CD4-positive, CD25-positive, alpha-beta regulatory T cell (primary cell): ENCODE measurements around the gene DENND4B. TPM values are rescaled to one million over a fixed set of nuclear protein-coding genes. Genes with fewer than 3 reads are reported as not detected.

Experiments used
- ATAC-seq, 2 donors: fragments of 150-1000 bp; cut with Tn5 transposase; one replicate each; pipeline ENCODE4 v1.10.0; 2021; ENCODE audit warnings: low read depth in 2 of 2, moderate number of reproducible peaks in 2 of 2, moderate library complexity in 1 of 2
- DNase-seq, 3 donors: peaks; one replicate each; pipeline versions ENCODE4 v3.0.0 to v3.0.0-alpha.2; 2012 to 2022; ENCODE audit warnings: mixed read lengths in 1 of 3
- H3K27ac ChIP-seq: one replicate; pipeline ENCODE4 v1.7.0; 2013; ENCODE audit warnings: mild to moderate bottlenecking, low read length; ENCODE audit not compliant: insufficient read depth, poor library complexity, severe bottlenecking
- H3K27me3 ChIP-seq: one replicate; pipeline ENCODE4 v1.7.0; 2013; ENCODE audit warnings: low read length; ENCODE audit not compliant: control insufficient read depth, insufficient read depth
- H3K36me3 ChIP-seq: one replicate; pipeline ENCODE4 v1.7.0; 2013; ENCODE audit warnings: mild to moderate bottlenecking, low read length, moderate library complexity; ENCODE audit not compliant: control insufficient read depth, insufficient read depth
- H3K4me1 ChIP-seq: 2 replicates; pipeline ENCODE4 v1.7.0; 2013; ENCODE audit warnings: mild to moderate bottlenecking, low read length; ENCODE audit not compliant: insufficient read depth, control insufficient read depth, poor library complexity, severe bottlenecking
- H3K4me3 ChIP-seq: one replicate; pipeline ENCODE4 v1.7.0; 2013; ENCODE audit warnings: low read depth, mild to moderate bottlenecking, low read length, moderate library complexity
- H3K9me3 ChIP-seq, 2 experiments: 1 replicate in 1 of 2; 2 replicates in 1 of 2; pipeline ENCODE4 v1.7.0; 2013; ENCODE audit warnings: low read length in 2 of 2, mild to moderate bottlenecking in 1 of 2, moderate library complexity in 1 of 2; ENCODE audit not compliant: control insufficient read depth in 2 of 2
- H3K27ac Mint-ChIP-seq, 3 donors: one replicate each; pipeline ENCODE4 v1.8.0; 2020 to 2022; ENCODE audit warnings: mild to moderate bottlenecking in 3 of 3, mixed read lengths in 3 of 3, moderate library complexity in 2 of 3
- H3K27me3 Mint-ChIP-seq: one replicate; pipeline ENCODE4 v1.8.0; 2022; ENCODE audit warnings: mild to moderate bottlenecking, mixed read lengths
- H3K36me3 Mint-ChIP-seq: one replicate; pipeline ENCODE4 v1.8.0; 2020; ENCODE audit warnings: mixed read lengths
- H3K4me1 Mint-ChIP-seq, 4 donors: one replicate each; pipeline ENCODE4 v1.8.0; 2020 to 2022; ENCODE audit warnings: mixed read lengths in 4 of 4, mild to moderate bottlenecking in 1 of 4
- H3K4me3 Mint-ChIP-seq, 4 donors: one replicate each; pipeline ENCODE4 v1.8.0; 2020 to 2022; ENCODE audit warnings: mild to moderate bottlenecking in 4 of 4, mixed read lengths in 4 of 4, moderate library complexity in 3 of 4
- H3K9me3 Mint-ChIP-seq, 7 donors: one replicate each; pipeline ENCODE4 v1.8.0; 2020 to 2022; ENCODE audit warnings: mixed read lengths in 7 of 7, mild to moderate bottlenecking in 3 of 7, moderate library complexity in 2 of 7
- polyA plus RNA-seq, 4 donors: library from polyadenylated mRNA; unstranded; fragments of 300-500 nt; fragmentation: Illumina TruSeq; gene quantifications; one replicate each; pipeline ENCODE4 v1.2.3, GENCODE V29; 2021
- total RNA-seq: library from RNA; stranded (reverse); gene quantifications from one replicate; pipeline ENCODE4 v1.2.3, GENCODE V29; 2022

Gene DENND4B
- total and polyA plus RNA-seq, 5 donors from 2014 or later: 11.2 to 133 (median 13.7) TPM

GRCh38 chr1:153953859-153954365 is 7.4 kb upstream of the DENND4B start:
- ATAC-seq: no peak
- H3K4me1 Mint-ChIP-seq: peaks cover 4 to 66% (median 39%) of the 10 kb centered on the region in 4 donors

GRCh38 chr1:153951801-153952200 is 5.3 kb upstream of the DENND4B start:
- ATAC-seq: no peak
- H3K4me3 ChIP-seq: no peak overlapping the region
- peaks cover 25% of the 10 kb centered on the region for H3K36me3 Mint-ChIP-seq

More at GRCh38 chr1:153953859-153954365, 7.4 kb upstream of the DENND4B start:
- H3K27ac ChIP-seq: no peak overlapping the region
- H3K9me3 Mint-ChIP-seq: no peaks in the 10 kb centered on the region
- peak overlapping the region; percentile 0 to 84 (median 51) for H3K4me3 Mint-ChIP-seq
- H3K4me3 ChIP-seq: no peak overlapping the region
- peak overlapping the region; percentile 78 to 89 (median 78) for H3K27ac Mint-ChIP-seq
- no peaks in the 10 kb centered on the region for H3K9me3 ChIP-seq
- no peaks in the 10 kb centered on the region for H3K27me3 ChIP-seq
- H3K27me3 Mint-ChIP-seq: no peaks in the 10 kb centered on the region
- H3K36me3 ChIP-seq: peaks cover 57% of the 10 kb centered on the region
- no peak for DNase-seq
- peaks cover 25% of the 10 kb centered on the region for H3K36me3 Mint-ChIP-seq
- H3K4me1 ChIP-seq: peaks cover 37% of the 10 kb centered on the region

GRCh38 chr1:153951183-153951582 is 4.7 kb upstream of the DENND4B start:
- H3K9me3 Mint-ChIP-seq: no peaks in the 10 kb centered on the region
- no peaks in the 10 kb centered on the region for H3K27me3 Mint-ChIP-seq
- peaks cover 23% of the 10 kb centered on the region for H3K4me1 ChIP-seq
- H3K4me3 ChIP-seq: no peak overlapping the region
- no peaks in the 10 kb centered on the region for H3K27me3 ChIP-seq
- H3K4me3 Mint-ChIP-seq: peak overlapping the region in 1 of 4 donors; percentile 85
- H3K9me3 ChIP-seq: no peaks in the 10 kb centered on the region
- H3K4me1 Mint-ChIP-seq: peaks cover 0 to 52% (median 21%) of the 10 kb centered on the region in 4 donors
- H3K36me3 Mint-ChIP-seq: peaks cover 25% of the 10 kb centered on the region
- peak overlapping the region in 1 of 3 donors; percentile 56 for H3K27ac Mint-ChIP-seq
- peaks cover 71% of the 10 kb centered on the region for H3K36me3 ChIP-seq
- H3K27ac ChIP-seq: no peak overlapping the region
- no peak for ATAC-seq
- no peak for DNase-seq

More at GRCh38 chr1:153951801-153952200, 5.3 kb upstream of the DENND4B start:
- Histone ChIP-seq H3K36me3 (peaks cover 71% of the 10 kb centered on the region), H3K9me3 (no peaks in the 10 kb centered on the region), H3K27ac (peak overlapping the region; percentile 43), H3K4me1 (peaks cover 27% of the 10 kb centered on the region), H3K27me3 (no peaks in the 10 kb centered on the region)
- Mint-ChIP-seq H3K27ac (peak overlapping the region in 2 of 3 donors; percentile 73 to 74), H3K4me3 (no peak overlapping the region), H3K27me3 (no peaks in the 10 kb centered on the region), H3K9me3 (no peaks in the 10 kb centered on the region), H3K4me1 (peaks cover under 1 to 56% (median 26%) of the 10 kb centered on the region in 4 donors)
- DNase-seq: no peak

- ATAC-seq (peak; percentile 54 to 57), DNase-seq (peak; percentile 73 to 90 (median 74))
- Histone ChIP-seq H3K4me3 (peak overlapping the region; percentile 91), H3K9me3 (no peaks in the 10 kb centered on the region), H3K27ac (peak overlapping the region; percentile 91), H3K36me3 (peaks cover 54% of the 10 kb centered on the region), H3K4me1 (peaks cover 42% of the 10 kb centered on the region), H3K27me3 (no peaks in the 10 kb centered on the region)
- Mint-ChIP-seq H3K9me3 (no peaks in the 10 kb centered on the region), H3K4me3 (peak overlapping the region; percentile 95 to 99 (median 97)), H3K4me1 (peaks cover 0 to 52% (median 27%) of the 10 kb centered on the region in 4 donors), H3K27ac (peak overlapping the region; percentile 94 to 97 (median 95)), H3K36me3 (peaks cover 29% of the 10 kb centered on the region), H3K27me3 (peaks cover 6% of the 10 kb centered on the region)
These were observed 510 bp downstream of the DENND4B start for GRCh38 chr1:153945795-153946621.

- H3K27me3 ChIP-seq: no peaks in the 10 kb centered on the region
- H3K4me1 Mint-ChIP-seq: peaks cover 0 to 48% (median 24%) of the 10 kb centered on the region in 4 donors
- peak overlapping the region; percentile 91 for H3K4me3 ChIP-seq
- peaks cover 6% of the 10 kb centered on the region for H3K27me3 Mint-ChIP-seq
- H3K36me3 Mint-ChIP-seq: peaks cover 24% of the 10 kb centered on the region
- no peaks in the 10 kb centered on the region for H3K9me3 Mint-ChIP-seq
- peak overlapping the region; percentile 94 to 97 (median 95) for H3K27ac Mint-ChIP-seq
- H3K36me3 ChIP-seq: peaks cover 54% of the 10 kb centered on the region
- peak overlapping the region; percentile 91 for H3K27ac ChIP-seq
- H3K9me3 ChIP-seq: no peaks in the 10 kb centered on the region
- peaks cover 42% of the 10 kb centered on the region for H3K4me1 ChIP-seq
- DNase-seq (peak; percentile 73 to 91 (median 86)), ATAC-seq (peak; percentile 66 to 76)
- H3K4me3 Mint-ChIP-seq: peak overlapping the region; percentile 95 to 99 (median 97)
These were observed 1.3 kb downstream of the DENND4B start for GRCh38 chr1:153945131-153945794.

GRCh38 chr1:153944827-153945117 is 1.7 kb downstream of the DENND4B start:
- Mint-ChIP-seq H3K27ac (peak overlapping the region; percentile 94 to 97 (median 95)), H3K36me3 (peaks cover 26% of the 10 kb centered on the region), H3K4me1 (peaks cover 0 to 51% (median 22%) of the 10 kb centered on the region in 4 donors), H3K4me3 (peak overlapping the region; percentile 95 to 99 (median 97)), H3K9me3 (no peaks in the 10 kb centered on the region), H3K27me3 (peaks cover 6% of the 10 kb centered on the region)
- peak overlapping the region; percentile 91 for H3K4me3 ChIP-seq
- no peak for DNase-seq
- H3K36me3 ChIP-seq: peaks cover 53% of the 10 kb centered on the region
- H3K27me3 ChIP-seq: no peaks in the 10 kb centered on the region
- ATAC-seq: no peak
- no peaks in the 10 kb centered on the region for H3K9me3 ChIP-seq
- H3K27ac ChIP-seq: peak overlapping the region; percentile 91
- peaks cover 42% of the 10 kb centered on the region for H3K4me1 ChIP-seq

GRCh38 chr1:153944005-153944826 is 2.3 kb downstream of the DENND4B start:
- peaks cover 55% of the 10 kb centered on the region for H3K36me3 ChIP-seq
- H3K36me3 Mint-ChIP-seq: peaks cover 31% of the 10 kb centered on the region

More at GRCh38 chr1:153944005-153944826, 2.3 kb downstream of the DENND4B start:
- Histone ChIP-seq H3K27ac (peak overlapping the region; percentile 91), H3K9me3 (no peaks in the 10 kb centered on the region), H3K4me3 (peak overlapping the region; percentile 91), H3K4me1 (peaks cover 42% of the 10 kb centered on the region), H3K27me3 (no peaks in the 10 kb centered on the region)
- ATAC-seq (no peak), DNase-seq (no peak)
- Mint-ChIP-seq H3K4me3 (peak overlapping the region; percentile 95 to 99 (median 97)), H3K4me1 (peaks cover 0 to 52% (median 22%) of the 10 kb centered on the region in 4 donors), H3K27ac (peak overlapping the region; percentile 94 to 97 (median 95)), H3K27me3 (peaks cover 6% of the 10 kb centered on the region), H3K9me3 (no peaks in the 10 kb centered on the region)
